Activated CD4-positive, alpha-beta T cell treated with anti-CD3 and anti-CD28 coated beads, Interleukin-2, amount 50 U/mL, for 1 hour (primary cell): ENCODE measurements around the gene XRCC1.
"Not testable (repeated sequence)": the region's sequence is repeated elsewhere in the genome, so short reads cannot be mapped to it uniquely, and the experiment has no call there.

ENCODE experiments used
- DNase-seq: peaks from one replicate; pipeline ENCODE4 v3.0.0-alpha.2; 2020

XRCC1 gene

DNA sequence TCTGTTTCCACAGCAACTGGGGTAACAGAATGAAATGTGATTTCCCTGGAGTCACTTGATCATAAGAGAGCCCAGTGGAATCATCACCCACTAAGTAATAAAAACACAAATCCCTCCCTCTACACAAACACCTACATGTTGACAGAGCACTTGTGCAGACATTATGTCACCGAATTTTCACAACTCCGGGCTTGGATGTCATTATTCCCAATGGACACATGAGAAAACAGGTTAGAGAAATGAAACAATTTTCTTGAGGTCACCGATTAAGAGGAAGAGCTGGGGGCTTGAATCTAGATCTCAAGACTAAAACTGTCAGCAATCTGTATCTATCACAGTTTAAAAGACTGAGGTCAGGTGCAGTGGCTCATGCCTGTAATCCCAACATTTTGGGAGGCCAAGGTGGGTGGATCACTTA lies 3.1 kb downstream of the XRCC1 start:
- no peak for DNase-seq

DNA sequence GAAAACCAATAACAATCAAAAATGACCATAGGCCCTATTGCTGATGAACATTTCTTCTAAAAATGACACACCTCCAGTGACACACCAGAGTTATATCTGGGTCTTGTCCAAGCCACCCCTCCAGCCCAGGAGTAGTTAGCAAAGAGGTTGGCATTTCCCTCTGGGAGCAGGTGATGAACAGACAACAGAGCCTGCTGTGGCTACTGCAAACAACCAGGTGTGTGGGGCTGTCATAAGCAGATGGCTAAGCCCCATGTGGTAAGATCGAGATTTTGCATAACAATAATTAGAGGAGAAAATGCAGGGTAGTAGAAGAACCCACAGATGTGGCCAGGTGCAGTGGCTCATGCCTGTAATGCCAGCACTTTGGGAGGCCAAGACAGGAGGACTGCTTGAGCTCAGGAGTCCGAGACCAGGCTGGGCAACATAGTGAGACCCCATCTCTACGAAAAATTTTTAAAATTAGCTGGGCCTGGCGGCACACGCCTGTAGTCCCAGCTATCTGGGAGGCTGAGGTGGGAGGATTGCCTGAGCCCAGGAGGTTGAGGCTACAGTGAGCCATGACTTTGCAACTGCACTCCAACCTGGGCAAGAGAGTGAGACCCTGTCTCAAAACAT lies 5.0 kb downstream of the XRCC1 start:
- no peak for DNase-seq

DNA sequence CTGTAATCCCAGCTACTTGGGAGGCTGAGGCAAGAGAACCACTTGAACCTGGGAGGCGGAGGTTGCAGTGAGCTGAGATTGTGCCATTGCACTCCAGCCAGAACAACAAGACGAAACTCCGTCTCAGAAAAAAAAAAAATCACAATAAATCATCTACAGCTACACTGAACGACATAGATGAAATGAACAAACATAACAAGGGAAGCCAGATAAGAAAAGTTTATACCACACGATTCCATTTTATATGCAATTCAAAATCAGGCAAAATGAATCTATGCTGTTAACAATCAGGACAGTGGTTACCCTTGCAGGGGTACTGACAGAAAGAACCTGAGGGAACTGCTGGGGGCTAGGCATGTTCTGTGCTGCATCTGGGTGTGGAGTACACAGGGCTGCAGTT lies 5.7 kb downstream of the XRCC1 start:
- no peak for DNase-seq

DNA sequence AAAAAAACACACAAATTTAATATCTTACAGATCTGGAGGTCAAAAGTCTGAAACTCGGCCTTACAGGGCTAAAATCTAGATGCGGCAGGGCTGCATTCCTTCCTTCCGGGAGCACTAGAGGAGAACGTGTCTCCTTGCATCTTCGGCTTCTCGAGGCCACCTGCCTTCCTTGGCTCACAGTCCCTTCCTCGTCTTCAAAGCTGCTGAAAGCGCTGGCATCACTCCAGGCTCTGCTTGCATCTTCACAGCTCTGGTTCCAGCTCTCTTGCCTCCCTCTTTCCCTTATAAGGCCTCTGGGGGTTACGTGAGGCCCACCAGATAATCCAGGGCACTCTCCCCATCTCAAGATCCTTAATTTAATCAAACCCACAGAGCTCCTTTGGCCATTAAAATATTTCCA lies 10.5 kb downstream of the XRCC1 start:
- DNase-seq, result no peak

DNA sequence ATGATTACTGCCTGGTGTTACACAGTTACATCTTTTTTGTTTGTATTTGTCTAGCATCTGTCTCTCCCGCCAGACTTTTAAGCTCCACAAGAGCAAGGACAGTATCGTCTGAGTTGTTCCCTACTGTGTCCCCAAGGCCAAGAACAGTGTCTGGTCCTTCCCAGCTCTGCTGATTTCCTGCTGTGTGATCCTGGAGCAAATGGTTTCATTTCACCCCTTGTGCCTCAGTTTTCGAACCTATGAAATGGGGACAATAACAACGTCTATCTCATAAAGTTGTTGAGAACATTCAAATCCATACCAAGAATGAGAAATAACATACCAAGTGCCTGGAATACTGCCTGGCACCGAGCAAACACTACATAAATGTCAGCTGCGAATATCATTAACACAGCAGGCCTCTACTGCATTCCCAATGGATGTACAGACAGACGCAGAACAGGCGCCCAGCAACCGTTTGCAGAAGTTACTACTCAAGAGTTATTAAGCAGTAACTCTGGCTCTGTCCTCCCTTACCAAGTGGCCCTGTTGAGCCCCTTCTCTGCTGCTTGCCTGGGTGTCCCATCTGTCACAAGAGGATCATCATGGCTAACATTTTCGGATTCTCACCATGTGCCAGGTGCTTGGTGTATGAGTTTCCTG lies 11.4 kb downstream of the XRCC1 start:
- no peak for DNase-seq

DNA sequence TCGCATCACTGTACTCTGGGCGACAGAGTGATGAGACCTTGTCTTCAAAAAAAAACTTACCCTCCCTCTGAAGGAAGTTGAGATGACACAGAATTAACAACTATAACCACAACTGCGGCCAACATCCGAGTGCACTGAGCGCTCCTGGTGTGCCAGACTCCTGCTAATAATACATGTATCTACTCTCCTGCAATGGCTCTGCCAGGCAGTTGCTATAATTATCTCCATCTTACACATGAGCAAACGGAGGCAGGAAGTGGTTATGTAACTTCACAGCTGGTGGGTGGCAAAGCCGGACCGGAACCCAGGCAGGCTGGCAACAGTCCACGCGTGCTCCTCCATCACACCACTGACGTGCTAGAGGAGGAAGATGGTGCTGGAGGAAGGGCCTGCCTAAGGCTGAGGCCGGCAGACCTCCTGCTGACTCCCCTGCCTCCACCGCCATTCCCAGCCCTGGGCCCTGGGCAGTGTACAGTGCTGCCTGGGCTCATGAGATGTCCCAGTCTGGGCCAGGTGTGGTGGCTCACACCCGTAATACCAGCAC lies 12.6 kb downstream of the XRCC1 start:
- peak; percentile 67 for DNase-seq

DNA sequence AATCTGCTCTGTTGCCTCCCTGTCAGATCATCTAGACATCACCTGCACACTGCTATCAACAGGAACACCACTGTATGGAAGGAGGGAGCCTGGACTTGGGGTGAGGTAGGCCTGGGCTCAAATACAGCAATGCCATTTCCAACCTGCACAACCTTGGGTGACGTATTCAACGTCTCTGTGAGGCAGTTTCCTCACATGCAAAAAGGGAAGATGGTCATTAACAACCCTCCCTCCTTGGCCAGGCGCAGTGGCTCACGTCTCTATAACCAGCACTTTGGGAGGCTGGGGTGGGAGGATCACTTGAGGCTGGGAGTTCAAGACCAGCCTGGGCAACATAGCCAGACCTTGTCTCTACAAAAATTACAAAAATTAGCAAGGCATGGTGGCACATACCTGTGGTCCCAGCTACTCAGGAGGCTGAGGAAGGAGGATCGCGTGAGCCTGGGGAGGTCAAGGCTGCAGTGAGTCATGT lies 13.1 kb downstream of the XRCC1 start:
- DNase-seq, result no peak

DNA sequence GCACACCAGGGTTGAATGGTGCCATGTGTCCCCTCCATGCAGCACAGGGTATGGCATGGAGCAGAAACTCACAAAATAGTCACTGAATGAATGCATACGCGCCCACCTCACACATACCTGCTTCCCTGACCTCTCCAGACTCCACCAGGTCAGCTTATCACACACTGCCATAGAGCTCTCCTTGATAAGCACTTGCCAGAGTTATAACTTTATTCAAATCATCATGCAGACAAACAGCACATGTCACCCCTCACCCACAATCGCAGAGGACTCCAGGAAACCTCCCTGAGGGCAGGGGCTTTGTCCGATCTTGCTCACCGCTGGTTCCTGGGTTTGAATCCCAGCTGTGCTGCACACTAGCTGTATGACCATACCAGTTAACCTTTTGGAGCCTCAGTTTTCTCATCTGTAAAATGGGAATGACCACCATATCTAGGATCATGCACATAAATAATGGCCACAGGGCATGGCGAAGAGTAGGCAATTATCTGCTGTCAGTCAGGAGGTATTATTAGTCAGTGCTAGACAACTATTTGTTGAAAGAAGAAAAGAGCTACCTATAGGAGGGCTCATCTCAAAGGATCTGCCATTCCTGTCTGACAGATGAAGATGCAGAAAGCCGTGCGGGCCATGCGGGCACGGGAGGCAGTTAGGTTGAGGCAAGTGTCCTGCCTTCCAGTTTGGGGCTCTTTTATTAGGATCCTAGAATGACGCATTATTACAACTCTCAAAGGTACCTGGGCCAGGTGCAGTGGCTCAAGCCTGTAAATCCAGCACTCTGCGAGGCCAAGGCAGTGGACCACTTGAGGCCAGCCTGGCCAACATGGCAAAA lies 14.0 kb downstream of the XRCC1 start:
- DNase-seq, result no peak

DNA sequence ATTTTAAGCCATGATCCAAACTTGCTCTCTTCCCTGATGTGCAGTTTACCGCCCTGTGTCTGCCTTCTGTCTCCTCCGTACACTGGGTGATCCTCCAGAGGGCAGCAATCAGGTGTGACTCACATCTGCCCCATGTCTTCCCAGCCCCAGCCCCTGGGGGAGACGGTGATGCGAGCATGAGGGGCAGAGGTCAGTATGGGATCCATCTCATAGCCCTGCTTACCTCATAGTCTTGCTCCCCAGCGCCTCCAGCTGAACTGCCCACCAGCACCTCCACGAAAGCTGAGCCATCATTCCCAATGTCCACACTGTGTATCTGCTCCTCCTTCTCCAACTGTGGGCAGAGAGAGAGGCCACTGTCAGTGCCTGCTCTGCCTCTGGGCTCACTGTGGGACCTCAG lies 14.6 kb downstream of the XRCC1 start:
- no peak for DNase-seq

DNA sequence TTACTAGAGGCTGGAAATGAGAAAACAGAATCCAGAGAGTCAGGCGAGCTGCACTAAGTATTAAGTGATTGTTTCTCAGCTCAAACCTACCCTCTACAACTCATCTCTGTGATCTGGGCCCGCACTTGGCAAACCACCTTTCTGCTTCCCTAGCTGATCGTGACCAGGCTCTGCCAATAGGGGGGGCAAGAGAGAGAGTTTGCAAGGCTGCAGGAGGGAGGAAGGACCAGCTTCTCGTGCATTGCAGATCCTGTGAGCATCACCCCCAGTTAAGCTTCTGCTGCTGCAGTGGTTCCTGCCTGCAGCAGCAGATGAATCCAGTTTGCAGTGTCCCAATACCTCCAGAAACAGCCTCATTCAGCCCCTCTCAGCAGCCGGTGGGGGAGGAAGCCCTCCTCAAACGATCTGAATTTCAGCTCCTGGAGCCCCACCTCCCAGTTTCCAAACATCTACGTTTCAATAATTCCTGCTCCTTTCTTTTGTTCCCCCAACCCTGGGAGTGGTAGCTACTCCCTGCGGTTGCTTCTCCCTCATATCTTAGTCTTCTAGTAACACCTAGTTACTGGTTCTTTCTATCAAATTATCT lies 20.0 kb downstream of the XRCC1 start:
- DNase-seq, result peak; percentile 84

DNA sequence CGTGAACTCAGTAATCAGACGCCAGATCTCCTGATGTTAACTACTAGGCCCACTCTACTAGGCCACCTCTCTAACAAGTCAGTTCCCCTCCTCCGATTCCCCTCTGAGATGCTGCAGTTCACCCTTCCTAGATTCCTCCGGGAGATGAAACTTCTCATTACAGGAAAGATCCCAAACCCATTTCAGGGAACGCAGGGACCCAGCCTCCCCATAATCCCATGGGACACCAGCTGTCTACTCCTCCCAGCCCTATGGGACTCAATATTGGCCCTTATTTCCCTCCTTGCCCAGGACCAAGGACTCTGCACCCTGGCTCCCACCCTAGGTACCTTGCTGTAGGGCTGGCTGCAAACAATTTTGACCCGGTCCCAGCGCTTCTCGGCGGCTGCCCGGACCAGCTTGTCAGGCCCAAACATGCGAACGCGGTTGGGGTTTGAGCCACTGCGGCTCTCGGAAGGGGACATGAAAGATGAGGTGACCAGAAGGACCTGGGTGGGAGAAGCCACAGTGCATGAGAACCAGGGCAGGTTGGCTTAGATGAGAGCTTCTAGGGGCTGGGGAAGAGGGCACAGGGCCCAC lies 20.9 kb downstream of the XRCC1 start:
- no peak for DNase-seq

DNA sequence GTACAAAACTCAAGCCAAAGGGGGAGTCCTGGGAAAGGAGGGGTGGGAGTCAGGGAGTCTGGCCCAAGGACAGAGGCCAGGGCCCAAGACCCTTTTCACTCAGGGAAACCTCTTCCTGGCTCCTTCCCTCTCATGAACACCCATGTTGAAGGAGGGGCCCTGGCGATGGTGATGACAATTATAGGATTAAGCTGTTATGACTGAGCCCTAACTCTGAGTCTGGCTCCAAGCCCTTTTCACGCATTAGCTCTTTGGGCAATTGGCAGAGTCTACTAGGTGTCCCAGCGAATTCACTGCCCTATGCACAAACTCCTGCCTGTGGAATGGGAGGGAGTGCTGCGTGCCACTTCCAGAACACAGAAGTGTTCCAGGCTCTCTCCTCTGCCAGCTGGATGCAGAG lies 21.7 kb downstream of the XRCC1 start:
- no peak for DNase-seq

DNA sequence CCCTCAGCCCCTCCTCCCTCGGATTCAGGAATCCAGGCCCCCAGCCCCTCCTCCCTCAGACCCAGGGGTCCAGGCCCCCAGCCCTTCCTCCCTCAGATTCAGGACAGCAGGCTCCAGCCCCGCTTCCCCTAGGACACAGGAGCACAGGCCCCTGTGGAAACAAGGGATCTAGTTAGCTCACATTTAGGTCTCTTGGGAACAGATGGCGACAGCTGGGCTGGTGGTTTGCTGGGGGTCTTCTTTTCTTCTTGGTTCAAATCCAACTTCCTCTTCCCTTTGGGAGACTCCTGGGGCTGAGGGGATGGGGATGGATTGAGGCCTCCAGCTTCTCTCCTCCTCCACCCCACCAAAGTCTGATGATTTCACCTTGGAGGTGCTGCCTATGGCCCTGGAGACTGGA lies 22.7 kb downstream of the XRCC1 start:
- DNase-seq, result no peak

DNA sequence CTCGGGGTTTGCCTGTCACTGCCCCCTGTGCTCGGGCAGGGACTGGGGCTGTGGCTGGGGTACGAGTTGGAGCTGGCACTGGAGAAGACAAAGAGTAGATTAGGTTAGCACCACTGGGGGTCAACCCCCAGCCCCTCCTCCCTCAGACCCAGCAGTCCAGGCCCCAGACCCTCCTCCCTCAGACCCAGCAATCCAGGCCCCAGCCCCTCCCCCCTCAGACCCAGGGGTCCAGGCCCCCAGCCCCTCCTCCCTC lies 23.2 kb downstream of the XRCC1 start:
- DNase-seq, result no peak

DNA sequence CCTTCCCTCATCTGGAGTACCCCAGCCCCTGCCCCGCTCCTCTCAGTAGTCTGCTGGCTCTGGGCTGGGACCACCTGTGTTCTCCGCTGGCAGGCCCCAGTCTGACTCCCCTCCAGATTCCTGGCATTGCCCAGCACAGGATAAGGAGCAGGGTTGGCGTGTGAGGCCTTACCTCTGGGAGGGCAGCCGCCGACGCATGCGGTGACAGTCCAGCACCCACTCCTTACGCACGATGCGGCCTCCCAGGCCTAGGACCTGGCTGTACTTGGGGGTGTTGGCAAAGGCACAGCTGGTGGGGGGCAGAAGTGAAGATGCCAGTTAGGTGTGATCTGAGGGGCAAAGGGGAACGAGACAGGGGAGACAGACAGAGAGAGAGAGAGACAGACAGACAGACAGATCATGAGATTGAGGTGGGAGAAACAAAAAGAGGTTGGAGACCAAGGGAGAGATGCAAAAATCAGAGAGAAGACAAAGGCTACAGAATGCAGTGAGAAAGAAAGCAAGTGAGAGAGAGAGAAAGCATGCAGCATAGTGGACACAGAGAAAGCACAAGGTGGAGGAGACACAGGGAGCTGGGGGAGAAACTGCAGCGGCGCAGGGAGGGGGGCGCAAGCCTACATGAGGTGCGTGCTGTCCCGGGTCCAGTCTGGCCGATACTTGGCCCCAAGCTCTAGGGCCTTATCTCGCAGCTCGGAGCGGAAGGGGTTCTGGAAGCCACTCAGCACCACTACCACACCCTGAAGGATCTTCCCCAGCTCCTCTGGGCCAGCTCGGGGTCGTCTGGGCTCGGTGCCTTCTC lies 23.7 kb downstream of the XRCC1 start:
- DNase-seq, result no peak

DNA sequence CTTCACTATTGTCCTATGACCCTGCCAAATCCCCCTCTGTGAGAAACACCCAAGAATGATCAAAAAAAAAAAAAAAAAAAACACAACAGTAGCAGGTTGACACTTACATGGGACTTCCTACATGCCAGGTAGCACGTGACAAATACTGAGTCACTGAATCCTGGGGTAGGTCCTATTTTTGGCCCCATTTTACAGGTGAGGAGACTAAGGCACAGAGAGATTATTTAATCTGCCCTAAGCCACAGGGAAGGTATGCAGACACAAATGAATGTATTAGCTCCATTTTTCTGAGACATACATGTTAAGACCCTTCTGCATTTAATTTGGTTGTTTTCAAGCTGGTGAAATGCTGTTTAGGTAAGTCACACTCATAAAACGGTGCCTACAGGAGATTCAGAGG lies 26.6 kb downstream of the XRCC1 start:
- DNase-seq, result no peak

DNA sequence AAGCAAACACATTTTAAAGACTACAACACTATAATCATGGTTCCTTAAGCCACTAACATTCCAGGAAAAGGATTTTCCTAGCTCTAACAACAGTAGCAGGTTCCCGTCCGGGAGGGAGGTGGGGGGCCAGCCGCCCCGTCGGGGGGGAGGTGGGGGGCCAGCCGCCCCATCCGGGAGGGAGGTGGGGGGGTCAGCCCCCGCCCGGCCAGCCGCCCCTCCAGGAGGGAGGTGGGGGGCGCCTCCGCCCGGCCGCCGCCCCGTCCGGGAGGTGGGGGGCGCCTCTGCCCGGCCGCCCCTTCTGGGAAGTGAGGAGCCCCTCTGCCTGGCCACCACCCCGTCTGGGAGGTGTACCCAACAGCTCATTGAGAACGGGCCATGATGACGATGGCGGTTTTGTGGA lies 27.4 kb downstream of the XRCC1 start:
- not testable (repeated sequence) for DNase-seq

DNA sequence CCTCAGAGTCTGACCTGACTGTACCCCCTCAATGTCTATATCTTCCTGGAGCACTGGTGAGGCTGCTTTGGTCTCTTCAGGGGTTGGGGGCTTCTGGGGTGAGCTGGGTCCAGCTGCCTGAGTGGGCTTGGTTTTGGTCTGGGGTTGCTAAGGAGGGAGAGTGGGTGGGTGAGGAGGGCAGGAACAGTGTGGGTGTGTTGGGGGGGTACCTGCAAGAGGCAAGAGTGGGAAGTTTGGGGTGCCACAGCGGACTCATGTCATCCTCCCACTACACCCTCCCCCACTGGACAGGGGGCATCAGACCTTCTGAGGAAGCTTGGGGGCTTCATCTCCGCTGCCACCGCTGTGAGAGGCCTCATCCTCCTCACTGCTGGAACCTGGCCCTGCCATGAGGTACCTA lies 28.7 kb downstream of the XRCC1 start:
- no peak for DNase-seq

DNA sequence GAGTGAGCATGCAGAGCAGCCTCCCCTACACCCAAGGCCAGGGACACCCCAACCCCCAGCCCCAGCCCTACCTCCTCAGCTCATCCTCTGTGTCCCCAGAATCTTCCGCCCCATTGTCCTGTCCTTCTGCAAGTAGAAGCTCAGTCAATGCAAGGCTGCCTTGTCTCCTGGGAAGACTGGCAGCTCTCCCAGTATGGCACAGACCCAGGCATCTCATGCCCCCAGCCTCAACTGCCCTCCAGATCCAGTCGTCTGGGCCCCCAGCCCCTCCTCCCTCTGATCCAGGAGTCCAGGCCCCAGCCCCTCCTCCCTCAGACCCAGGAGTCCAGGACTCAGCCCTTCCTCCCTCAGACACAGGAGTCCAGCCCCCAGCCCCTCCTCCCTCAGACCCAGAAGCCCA lies 29.3 kb downstream of the XRCC1 start:
- DNase-seq, result no peak

DNA sequence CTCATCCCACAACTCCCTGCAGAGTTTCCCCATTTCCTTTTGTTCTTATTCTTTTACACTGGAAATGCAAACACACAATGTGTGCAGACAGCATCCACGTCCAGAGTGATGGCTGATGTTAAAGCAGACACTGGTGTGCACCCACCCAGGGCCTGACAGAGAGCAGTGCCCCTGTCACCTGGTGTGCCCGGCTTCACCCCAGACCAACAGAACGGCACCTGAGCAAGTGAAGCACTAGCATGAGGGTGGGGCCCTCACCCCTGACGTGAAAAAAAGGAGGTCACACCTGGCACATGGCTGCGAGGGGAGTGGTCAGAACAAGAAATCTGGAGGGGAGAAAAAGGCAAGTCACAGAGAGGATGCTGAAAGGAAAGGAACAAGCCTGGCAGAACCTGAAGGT lies 30.1 kb downstream of the XRCC1 start:
- DNase-seq, result no peak

DNA sequence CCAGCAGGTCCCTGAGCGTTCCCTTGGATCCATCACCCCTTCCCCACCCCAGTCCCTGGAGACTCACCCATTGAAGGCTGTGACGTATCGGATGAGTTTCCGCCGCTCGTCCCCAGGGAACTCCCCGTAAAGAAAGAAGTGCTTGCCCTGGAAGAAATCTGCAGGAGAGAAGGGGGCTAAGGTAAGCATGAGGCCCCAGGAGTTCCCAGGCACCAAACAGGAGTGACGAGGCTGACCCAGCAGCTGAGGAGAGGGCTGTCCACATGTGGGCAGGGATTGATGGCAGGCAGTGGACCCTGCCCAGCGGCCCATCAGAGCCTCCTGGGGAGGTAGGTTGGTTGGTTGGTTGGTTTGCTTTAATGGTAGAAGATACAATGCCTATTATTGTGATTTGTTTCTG lies 31.2 kb downstream of the XRCC1 start:
- DNase-seq, result no peak

DNA sequence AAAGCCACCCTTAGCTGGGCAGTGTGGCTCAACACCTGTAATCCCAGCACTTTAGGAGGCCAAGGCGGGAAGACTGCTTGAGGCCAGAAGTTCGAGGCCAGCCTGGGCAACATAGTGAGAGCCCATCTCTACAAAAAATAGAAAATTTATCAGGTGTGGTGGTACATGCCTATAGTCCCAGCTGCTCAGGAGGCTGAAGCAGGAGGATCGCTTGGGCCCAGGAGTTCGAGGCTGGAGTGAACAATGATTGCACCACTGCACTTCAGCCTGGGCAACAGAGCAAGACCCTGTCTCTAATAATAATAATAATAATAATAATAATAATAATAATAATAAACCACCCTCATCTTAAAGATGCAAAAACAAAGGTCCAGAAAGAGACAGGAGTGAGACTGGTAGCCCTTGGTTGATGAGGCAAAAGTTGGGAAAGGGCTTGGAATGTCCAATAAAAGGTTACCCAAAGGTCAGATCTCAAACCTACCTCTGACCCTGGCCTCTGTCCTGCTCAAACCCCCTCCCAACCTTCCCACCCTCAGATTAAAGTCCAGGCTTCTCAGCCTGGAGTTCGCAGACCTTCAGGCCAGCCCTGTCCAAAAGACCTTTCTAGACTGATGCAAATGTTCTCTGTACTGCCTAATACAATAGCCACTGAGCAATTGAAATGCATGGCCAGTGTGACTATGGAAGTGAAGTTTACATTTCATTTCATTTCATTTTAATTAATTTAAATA lies 33.2 kb downstream of the XRCC1 start:
- no peak for DNase-seq
